Kidney (tissue), 14 donors: Measurements from ENCODE around the gene ARHGAP1. TPM values are rescaled to one million over a fixed set of nuclear protein-coding genes. Genes with fewer than 3 reads are reported as not detected.

Experiments
- DNase-seq, 5 donors: peaks; one replicate each; pipeline ENCODE4 v3.0.0-alpha.2; 2013 to 2020
- FAIRE-seq: peaks from 2 replicates; lab custom pipeline; 2012; peaks lifted over from hg19 to GRCh38; lab: Jason Lieb, UNC
- H3K27ac ChIP-seq, 2 donors: one replicate each; pipeline ENCODE4 v1.7.0; 2013; ENCODE audit warnings: low read depth in 2 of 2, low read length in 2 of 2, inconsistent platforms in 1 of 2
- H3K27me3 ChIP-seq: one replicate; pipeline ENCODE4 v1.7.1; 2013; ENCODE audit warnings: low read length, inconsistent platforms; ENCODE audit not compliant: control insufficient read depth, insufficient read depth
- H3K36me3 ChIP-seq, 3 donors: one replicate each; pipeline versions ENCODE4 v1.7.0 to v1.7.1; 2013; ENCODE audit warnings: low read length in 3 of 3, control low read depth in 1 of 3, inconsistent platforms in 1 of 3; ENCODE audit not compliant: insufficient read depth in 3 of 3, control insufficient read depth in 2 of 3
- H3K4me1 ChIP-seq, 3 donors: one replicate each; pipeline versions ENCODE4 v1.7.0 to v1.7.1; 2013; ENCODE audit warnings: low read length in 3 of 3, inconsistent platforms in 1 of 3, low read depth in 1 of 3; ENCODE audit not compliant: control insufficient read depth in 2 of 3, insufficient read depth in 2 of 3
- H3K4me3 ChIP-seq, 3 donors: one replicate each; pipeline versions ENCODE4 v1.7.0 to v1.8.1; 2013; ENCODE audit warnings: low read length in 3 of 3, control low read depth in 1 of 3, inconsistent platforms in 1 of 3
- H3K9ac ChIP-seq, 3 donors: one replicate each; pipeline versions ENCODE4 v1.7.0 to v1.7.1; 2013; ENCODE audit warnings: low read length in 3 of 3, control low read depth in 1 of 3, inconsistent platforms in 1 of 3
- H3K9me3 ChIP-seq, 3 donors: one replicate each; pipeline versions ENCODE4 v1.7.0 to v1.7.1; 2013; ENCODE audit warnings: low read length in 3 of 3, control low read depth in 1 of 3, inconsistent platforms in 1 of 3; ENCODE audit not compliant: control insufficient read depth in 2 of 3, insufficient read depth in 1 of 3
- intact Hi-C: fragments of 100-400 bp; cut with DNase I; formaldehyde crosslinking; loops from one replicate; pipeline ENCODE4 v1.11.1; 2022
- polyA plus RNA-seq: library from polyadenylated mRNA; stranded (reverse); fragments of 350-450 nt; fragmentation: Illumina TruSeq; extraction: RNeasy Lipid Tissue Mini Kit (QIAGEN cat#74804); gene quantifications from one replicate; pipeline ENCODE4 v1.2.3, GENCODE V29; 2014; ENCODE audit warnings: low read depth, low replicate concordance; ENCODE audit not compliant: insufficient read depth
- total RNA-seq: library from RNA; stranded (reverse); fragmentation: NEBNext Ultra II Directional; extraction: Animal tissue kit (Norgen Biotek cat#: 25700); gene quantifications from one replicate; pipeline ENCODE4 v1.2.1, GENCODE V29; 2021
- TF ChIP-seq, protein P1 (sequence below): IDR thresholded peaks from 3 replicates; pipeline ENCODE4 v1.5.1; 2012; ENCODE audit warnings: mild to moderate bottlenecking, moderate library complexity, borderline replicate concordance; ENCODE audit not compliant: insufficient read depth; ENCODE audit errors: extremely low read depth
- donor health status: control.
- donor health status: control.
- donor health status: control.
- donor health status: control.
- donor health status: control.
- donor health status: DM: yes; HTN: yes; CAD: no.
- donor health status: Normal renal cell carcinoma (clear cell type).

ARHGAP1 gene
- total and polyA plus RNA-seq, 2 donors from 2014 or later: 35.5 to 137 TPM

DNA sequence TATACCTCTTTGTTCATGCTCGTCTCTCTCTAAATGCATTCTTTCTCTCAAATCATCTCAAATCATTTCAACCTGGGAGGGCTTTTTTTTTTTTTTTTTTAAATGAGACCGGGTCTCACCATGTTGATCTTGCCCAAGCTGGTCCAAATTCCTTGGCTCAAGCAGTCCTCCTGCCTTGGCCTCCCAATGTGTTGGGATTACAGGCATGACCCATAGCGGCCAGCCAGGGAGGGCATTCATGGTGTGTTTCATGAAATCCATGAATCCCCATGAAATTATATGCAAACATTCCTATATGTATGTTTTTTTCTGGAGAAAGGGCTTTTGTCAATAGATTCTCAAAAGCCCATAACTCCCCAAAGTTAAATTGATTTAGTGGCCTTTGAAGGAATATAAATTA lies 56.9 kb downstream of the ARHGAP1 start:
- Histone ChIP-seq H3K27me3 (no peaks in the 10 kb centered on the region), H3K27ac (no peak overlapping the region), H3K9me3 (no peaks in the 10 kb centered on the region), H3K36me3 (peaks cover 2 to 11% (median 5%) of the 10 kb centered on the region in 3 donors), H3K4me3 (no peak overlapping the region), H3K9ac (no peak overlapping the region), H3K4me1 (peaks cover 0 to 15% (median 0%) of the 10 kb centered on the region in 3 donors)
- TF ChIP-seq, protein P1, sequence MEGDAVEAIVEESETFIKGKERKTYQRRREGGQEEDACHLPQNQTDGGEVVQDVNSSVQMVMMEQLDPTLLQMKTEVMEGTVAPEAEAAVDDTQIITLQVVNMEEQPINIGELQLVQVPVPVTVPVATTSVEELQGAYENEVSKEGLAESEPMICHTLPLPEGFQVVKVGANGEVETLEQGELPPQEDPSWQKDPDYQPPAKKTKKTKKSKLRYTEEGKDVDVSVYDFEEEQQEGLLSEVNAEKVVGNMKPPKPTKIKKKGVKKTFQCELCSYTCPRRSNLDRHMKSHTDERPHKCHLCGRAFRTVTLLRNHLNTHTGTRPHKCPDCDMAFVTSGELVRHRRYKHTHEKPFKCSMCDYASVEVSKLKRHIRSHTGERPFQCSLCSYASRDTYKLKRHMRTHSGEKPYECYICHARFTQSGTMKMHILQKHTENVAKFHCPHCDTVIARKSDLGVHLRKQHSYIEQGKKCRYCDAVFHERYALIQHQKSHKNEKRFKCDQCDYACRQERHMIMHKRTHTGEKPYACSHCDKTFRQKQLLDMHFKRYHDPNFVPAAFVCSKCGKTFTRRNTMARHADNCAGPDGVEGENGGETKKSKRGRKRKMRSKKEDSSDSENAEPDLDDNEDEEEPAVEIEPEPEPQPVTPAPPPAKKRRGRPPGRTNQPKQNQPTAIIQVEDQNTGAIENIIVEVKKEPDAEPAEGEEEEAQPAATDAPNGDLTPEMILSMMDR: no peak
- no peak for FAIRE-seq
- no peak for DNase-seq
- intact Hi-C loops: no loop called here

DNA sequence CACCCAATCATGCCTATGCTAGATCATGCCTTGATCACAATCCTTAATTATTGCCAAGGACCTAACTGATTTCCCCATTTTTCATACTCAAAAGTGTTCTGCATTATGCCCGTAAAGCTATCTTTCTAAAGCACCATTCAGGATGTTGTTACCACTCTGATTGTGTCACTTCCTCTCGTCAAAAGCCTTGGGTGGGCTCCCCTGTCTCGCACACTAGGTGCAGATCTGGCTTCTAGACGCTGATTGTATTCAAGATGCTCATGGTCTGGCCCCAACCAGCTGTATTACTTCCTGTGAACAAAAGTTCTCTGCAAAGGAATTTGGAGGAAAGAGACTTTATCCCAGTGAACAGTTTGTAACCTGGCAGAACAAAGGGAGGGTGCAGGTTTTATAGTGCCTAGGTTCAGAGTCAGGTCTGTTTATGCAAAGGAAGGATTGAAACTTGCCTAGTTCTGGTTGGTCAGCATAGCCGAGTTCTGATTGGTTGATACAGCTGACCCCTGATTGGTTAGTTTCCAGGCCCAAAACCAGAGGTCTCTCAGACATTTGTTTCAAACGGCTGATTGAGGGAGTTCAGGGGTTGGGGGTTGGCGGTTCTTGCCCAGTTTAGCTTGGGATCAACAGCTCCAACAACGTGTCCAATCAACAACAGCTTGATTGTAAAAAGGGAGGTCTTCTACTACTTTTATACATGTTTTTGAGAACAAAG lies 57.6 kb downstream of the ARHGAP1 start:
- Histone ChIP-seq H3K9me3 (no peaks in the 10 kb centered on the region), H3K9ac (no peak overlapping the region), H3K36me3 (peaks cover 2 to 10% (median 5%) of the 10 kb centered on the region in 3 donors), H3K4me1 (peaks cover 0 to 15% (median 0%) of the 10 kb centered on the region in 3 donors), H3K4me3 (no peak overlapping the region), H3K27me3 (no peaks in the 10 kb centered on the region), H3K27ac (no peak overlapping the region)
- DNase-seq (no peak), FAIRE-seq (no peak)
- intact Hi-C loops: no loop called here
- TF ChIP-seq, protein P1: no peak

DNA sequence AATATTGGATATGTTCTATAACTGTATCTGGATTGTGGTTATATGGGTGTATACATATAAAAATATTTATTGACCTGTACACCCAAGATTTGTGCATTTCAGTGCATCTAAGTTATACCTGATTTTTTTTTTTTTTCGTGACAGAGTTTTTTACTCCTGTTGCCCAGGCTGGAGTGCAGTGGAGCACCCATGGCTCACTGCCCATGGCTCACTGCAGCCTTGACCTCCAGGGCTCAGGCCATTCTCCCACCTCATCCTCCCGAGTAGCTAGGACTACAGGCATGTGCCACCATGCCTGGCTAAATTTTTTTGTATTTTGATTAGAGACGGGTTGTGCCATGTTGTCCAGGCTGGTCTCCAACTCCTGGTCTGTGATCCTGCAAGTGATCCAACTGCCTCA lies 58.8 kb downstream of the ARHGAP1 start:
- peaks cover 0 to 3% (median 2%) of the 10 kb centered on the region in 3 donors for H3K36me3 ChIP-seq
- DNase-seq: no peak
- intact Hi-C loops: no loop called here

More for the DNA sequence above, 58.8 kb downstream of the ARHGAP1 start:
- no peak for FAIRE-seq
- Histone ChIP-seq H3K27me3 (no peaks in the 10 kb centered on the region), H3K9me3 (no peaks in the 10 kb centered on the region), H3K4me1 (peaks cover 0 to 15% (median 0%) of the 10 kb centered on the region in 3 donors), H3K27ac (no peak overlapping the region), H3K4me3 (no peak overlapping the region), H3K9ac (no peak overlapping the region)
- TF ChIP-seq, protein P1: no peak
